ENCODE data around the gene RSRP1. TPM values are rescaled to one million over a fixed set of nuclear protein-coding genes. Genes with fewer than 3 reads are reported as not detected.

Gene RSRP1
- total RNA-seq, 1 donor from 2014 or later = 48.6 TPM

DNA sequence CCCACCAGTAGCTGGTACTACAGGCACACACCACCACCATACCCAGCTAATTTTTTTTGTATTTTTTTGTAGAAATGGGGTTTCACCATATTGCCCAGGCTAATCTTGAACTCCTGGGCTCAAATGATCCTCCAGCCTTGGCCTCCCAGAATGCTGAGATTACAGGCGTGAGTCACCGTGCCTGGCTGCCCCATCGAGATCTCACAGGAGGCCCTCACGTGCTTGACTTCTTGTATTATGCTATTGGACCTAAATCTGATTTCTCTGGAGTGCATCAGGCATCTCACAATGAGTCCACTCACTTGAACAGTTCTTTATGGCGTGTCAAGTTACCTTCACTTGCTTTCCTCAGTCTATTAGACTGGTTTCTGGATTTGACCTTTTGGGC lies 9.3 kb upstream of the RSRP1 start:
- no peak for DNase-seq (ENCODE audit: low read depth)
- H3K27me3 ChIP-seq (ENCODE audit: control insufficient read depth, insufficient read depth, low read length) = no peaks in the 10 kb centered on the region
- TF ChIP-seq, protein P1, sequence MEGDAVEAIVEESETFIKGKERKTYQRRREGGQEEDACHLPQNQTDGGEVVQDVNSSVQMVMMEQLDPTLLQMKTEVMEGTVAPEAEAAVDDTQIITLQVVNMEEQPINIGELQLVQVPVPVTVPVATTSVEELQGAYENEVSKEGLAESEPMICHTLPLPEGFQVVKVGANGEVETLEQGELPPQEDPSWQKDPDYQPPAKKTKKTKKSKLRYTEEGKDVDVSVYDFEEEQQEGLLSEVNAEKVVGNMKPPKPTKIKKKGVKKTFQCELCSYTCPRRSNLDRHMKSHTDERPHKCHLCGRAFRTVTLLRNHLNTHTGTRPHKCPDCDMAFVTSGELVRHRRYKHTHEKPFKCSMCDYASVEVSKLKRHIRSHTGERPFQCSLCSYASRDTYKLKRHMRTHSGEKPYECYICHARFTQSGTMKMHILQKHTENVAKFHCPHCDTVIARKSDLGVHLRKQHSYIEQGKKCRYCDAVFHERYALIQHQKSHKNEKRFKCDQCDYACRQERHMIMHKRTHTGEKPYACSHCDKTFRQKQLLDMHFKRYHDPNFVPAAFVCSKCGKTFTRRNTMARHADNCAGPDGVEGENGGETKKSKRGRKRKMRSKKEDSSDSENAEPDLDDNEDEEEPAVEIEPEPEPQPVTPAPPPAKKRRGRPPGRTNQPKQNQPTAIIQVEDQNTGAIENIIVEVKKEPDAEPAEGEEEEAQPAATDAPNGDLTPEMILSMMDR (IDR thresholded peaks at IDR 0.05; ENCODE audit: insufficient read depth, low read length, poor library complexity, severe bottlenecking) = no peak
- H3K4me3 ChIP-seq (ENCODE audit: low read depth, low read length) = no peak overlapping the region
- no peaks in the 10 kb centered on the region for H3K36me3 ChIP-seq (ENCODE audit: control insufficient read depth, insufficient read depth, low read length)

- Histone ChIP-seq H3K36me3 (ENCODE audit: control insufficient read depth, insufficient read depth, low read length) (no peaks in the 10 kb centered on the region), H3K4me3 (ENCODE audit: low read depth, low read length) (no peak overlapping the region), H3K27me3 (ENCODE audit: control insufficient read depth, insufficient read depth, low read length) (no peaks in the 10 kb centered on the region)
- no peak for DNase-seq (ENCODE audit: low read depth)
- TF ChIP-seq, protein P1 (IDR thresholded peaks at IDR 0.05; ENCODE audit: insufficient read depth, low read length, poor library complexity, severe bottlenecking) = no peak
Observed at GRCh38 chr1:25255706-25256577, 8.7 kb upstream of the RSRP1 start.

DNA sequence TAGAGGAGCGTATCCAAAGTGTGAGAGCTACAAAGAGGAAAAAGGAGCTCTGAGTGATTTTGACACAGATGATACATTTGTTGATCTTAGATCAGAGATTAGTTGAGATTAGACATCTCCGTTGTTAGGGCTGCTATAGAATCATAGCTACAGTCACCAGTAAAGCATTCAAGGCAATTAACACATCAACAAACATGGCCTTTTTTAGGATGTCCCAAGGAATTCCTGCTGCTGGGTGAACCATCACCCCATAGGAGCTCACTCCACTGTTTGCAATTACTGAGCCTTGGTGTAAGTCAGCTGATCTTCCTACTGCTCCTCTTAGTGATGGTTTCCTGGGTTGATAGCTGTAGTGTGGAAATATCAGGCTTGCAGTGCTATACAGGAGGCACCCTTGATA lies 6.7 kb upstream of the RSRP1 start:
- TF ChIP-seq, protein P1 (IDR thresholded peaks at IDR 0.05; ENCODE audit: insufficient read depth, low read length, poor library complexity, severe bottlenecking) = no peak
- no peak for DNase-seq (ENCODE audit: low read depth)
- Histone ChIP-seq H3K36me3 (ENCODE audit: control insufficient read depth, insufficient read depth, low read length) (no peaks in the 10 kb centered on the region), H3K4me3 (ENCODE audit: low read depth, low read length) (no peak overlapping the region), H3K27me3 (ENCODE audit: control insufficient read depth, insufficient read depth, low read length) (no peaks in the 10 kb centered on the region)

DNA sequence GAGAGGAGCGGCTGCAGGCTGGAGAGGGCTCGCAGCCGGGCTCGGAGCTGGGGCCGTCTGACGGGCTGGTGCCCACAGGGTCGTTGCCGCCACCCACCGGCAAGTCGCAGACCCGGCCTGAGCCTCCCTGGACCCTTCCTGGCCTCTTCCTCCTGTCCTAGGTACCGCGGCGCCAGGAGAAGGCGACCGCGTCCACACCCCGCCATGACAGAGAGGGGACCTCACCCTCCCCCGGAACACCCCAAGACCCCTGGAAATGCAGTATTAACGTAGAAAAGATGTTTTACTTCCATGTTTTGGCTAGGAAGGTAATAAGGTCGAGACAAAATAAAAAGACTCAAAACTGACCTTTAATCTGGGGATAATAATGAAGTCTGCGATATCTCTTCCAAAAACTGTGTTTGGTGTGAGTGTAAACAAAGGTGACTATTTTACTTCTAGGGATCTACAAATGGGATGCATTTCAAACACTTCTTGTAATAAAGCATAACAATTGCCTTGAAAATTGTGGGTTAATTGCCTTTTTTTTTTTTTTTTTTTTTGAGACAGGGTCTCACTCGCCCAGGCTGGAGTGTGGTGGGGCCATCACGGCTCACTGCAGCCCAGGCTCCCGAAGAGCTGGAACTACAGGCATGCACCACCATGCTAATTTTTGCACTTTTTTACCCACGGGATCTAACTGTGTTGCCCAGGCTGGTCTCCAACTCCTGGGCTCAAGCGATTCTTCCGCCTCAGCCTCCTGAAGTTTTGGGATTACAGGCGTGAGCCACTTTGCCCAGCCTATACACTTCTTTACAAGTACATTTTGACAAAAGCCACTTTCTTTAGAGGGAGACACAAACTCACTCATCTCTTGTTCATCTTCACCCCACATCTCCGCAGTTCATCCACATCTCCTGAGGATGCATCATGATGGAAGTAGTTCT lies 838 bp upstream of the RSRP1 start:
- DNase-seq (ENCODE audit: low read depth) = no peak
- H3K4me3 ChIP-seq (ENCODE audit: low read depth, low read length) = peak overlapping the region; percentile 93
- TF ChIP-seq, protein P1 (IDR thresholded peaks at IDR 0.05; ENCODE audit: insufficient read depth, low read length, poor library complexity, severe bottlenecking) = peak; percentile 31
- H3K36me3 ChIP-seq (ENCODE audit: control insufficient read depth, insufficient read depth, low read length) = peaks cover 2% of the 10 kb centered on the region
- H3K27me3 ChIP-seq (ENCODE audit: control insufficient read depth, insufficient read depth, low read length) = no peaks in the 10 kb centered on the region

GRCh38 chr1:25246600-25247023 lies 642 bp downstream of the RSRP1 start:
- TF ChIP-seq, protein P1 (IDR thresholded peaks at IDR 0.05; ENCODE audit: insufficient read depth, low read length, poor library complexity, severe bottlenecking) = no peak
- H3K27me3 ChIP-seq (ENCODE audit: control insufficient read depth, insufficient read depth, low read length) = no peaks in the 10 kb centered on the region
- H3K4me3 ChIP-seq (ENCODE audit: low read depth, low read length) = peak overlapping the region; percentile 93
- peaks cover 2% of the 10 kb centered on the region for H3K36me3 ChIP-seq (ENCODE audit: control insufficient read depth, insufficient read depth, low read length)
- no peak for DNase-seq (ENCODE audit: low read depth)
